Suprapubic skin (tissue), 4 donors: ENCODE measurements around the gene ACP5. TPM values are rescaled to one million over a fixed set of nuclear protein-coding genes. Genes with fewer than 3 reads are reported as not detected.

Experiments
- DNase-seq, 2 donors: peaks; one replicate each; pipeline ENCODE4 v3.0.0-alpha.2; 2019; ENCODE audit warnings: low spot score in 2 of 2
- H3K27ac ChIP-seq: fragments of 200-600 bp; sonication (generic); one replicate; pipeline ENCODE4 v1.5.1; 2019
- H3K27me3 ChIP-seq: fragments of 200-600 bp; sonication (generic); one replicate; pipeline ENCODE4 v1.5.1; 2019
- H3K36me3 ChIP-seq: fragments of 200-600 bp; sonication (generic); one replicate; pipeline ENCODE4 v1.5.1; 2019
- H3K4me1 ChIP-seq: fragments of 200-600 bp; sonication (generic); one replicate; pipeline ENCODE4 v1.5.1; 2019
- H3K4me3 ChIP-seq: fragments of 200-600 bp; sonication (generic); one replicate; pipeline ENCODE4 v1.5.1; 2019; ENCODE audit warnings: mild to moderate bottlenecking
- H3K9me3 ChIP-seq: fragments of 200-600 bp; sonication (generic); one replicate; pipeline ENCODE4 v1.5.1; 2019
- CTCF ChIP-seq, 2 donors: fragments of 200-600 bp in 1 of 2; fragments of 450-650 bp in 1 of 2; sonication (generic) in 1 of 2; IDR thresholded peaks; one replicate each; pipeline ENCODE4 v1.5.1; 2016 to 2019; ENCODE audit warnings: antibody characterized with exemption in 2 of 2, mild to moderate bottlenecking in 1 of 2, moderate library complexity in 1 of 2
- EP300 ChIP-seq: sonication (generic); formaldehyde crosslinking; IDR thresholded peaks from one replicate; pipeline ENCODE4 v1.6.1; 2017; ENCODE audit warnings: antibody characterized with exemption
- POLR2A ChIP-seq, 2 donors: fragments of 450-650 bp; IDR thresholded peaks; one replicate each; pipeline ENCODE4 v1.6.1; 2017; ENCODE audit warnings: antibody characterized with exemption in 2 of 2, mild to moderate bottlenecking in 2 of 2, moderate library complexity in 2 of 2
- POLR2AphosphoS5 ChIP-seq, 3 donors: sonication (generic); formaldehyde crosslinking; IDR thresholded peaks; one replicate each; pipeline ENCODE4 v1.6.1; 2017; ENCODE audit warnings: antibody characterized with exemption in 3 of 3
- WGBS: methylation state at CpG from one replicate; pipeline ENCODE4 v1.1.5; 2018; 5-methylcytosine and 5-hydroxymethylcytosine counted together
- total RNA-seq, 4 donors: library from RNA; depleted of rRNA; stranded (reverse); fragments of >200 nt; gene quantifications; one replicate each; pipeline ENCODE4 v1.1.0, GENCODE V29; 2016

Gene ACP5
- total RNA-seq, 4 donors from 2014 or later = 18.0 to 40.1 (median 32.8) TPM

GRCh38 chr19:11597202-11598102 is 20.0 kb upstream of the ACP5 start, which contains the start of gene ZNF627:
Gene ZNF627 (plus strand): TSS chr19:11597483. CDS start chr19:11597628, 145 bp downstream.
- H3K27ac ChIP-seq = peak within 1 kb of the TSS; percentile 88
- H3K4me1 ChIP-seq = peaks cover 11% of the 10 kb centered on the region
- peak; percentile 99 to 100 for DNase-seq
- WGBS = under 1% methylated on average over 16 of the region's 67 CpGs
- no peaks in the 10 kb centered on the region for H3K27me3 ChIP-seq
- H3K36me3 ChIP-seq = no peaks in the 10 kb centered on the region
- no peaks in the 10 kb centered on the region for H3K9me3 ChIP-seq
- peak within 1 kb of the TSS; percentile 97 for H3K4me3 ChIP-seq
- TF ChIP-seq EP300 = no peak
- peak; percentile 47 to 90 (median 66) for TF ChIP-seq POLR2AphosphoS5 (IDR thresholded peaks at IDR 0.05)
- peak; percentile 12 to 21 for TF ChIP-seq CTCF (IDR thresholded peaks at IDR 0.05)
- TF ChIP-seq POLR2A (IDR thresholded peaks at IDR 0.05) = peak in 1 of 2 donors; percentile 87

GRCh38 chr19:11596156-11596555 is 18.7 kb upstream of the ACP5 start:
- H3K27ac ChIP-seq = no peak overlapping the region
- WGBS = 89% methylated on average over 10 of the region's 10 CpGs
- no peaks in the 10 kb centered on the region for H3K27me3 ChIP-seq
- peaks cover 11% of the 10 kb centered on the region for H3K4me1 ChIP-seq
- H3K4me3 ChIP-seq = no peak overlapping the region
- TF ChIP-seq POLR2AphosphoS5 (IDR thresholded peaks at IDR 0.05) (no peak), POLR2A (IDR thresholded peaks at IDR 0.05) (no peak), CTCF (IDR thresholded peaks at IDR 0.05) (no peak), EP300 (no peak)
- H3K36me3 ChIP-seq = no peaks in the 10 kb centered on the region
- no peaks in the 10 kb centered on the region for H3K9me3 ChIP-seq
- no peak for DNase-seq

GRCh38 chr19:11594084-11594483 is 16.6 kb upstream of the ACP5 start:
- Histone ChIP-seq H3K4me1 (peaks cover 11% of the 10 kb centered on the region), H3K36me3 (no peaks in the 10 kb centered on the region), H3K27me3 (no peaks in the 10 kb centered on the region), H3K27ac (no peak overlapping the region), H3K4me3 (no peak overlapping the region), H3K9me3 (no peaks in the 10 kb centered on the region)
- no peak for TF ChIP-seq EP300
- TF ChIP-seq CTCF (IDR thresholded peaks at IDR 0.05) = no peak
- no peak for TF ChIP-seq POLR2AphosphoS5 (IDR thresholded peaks at IDR 0.05)
- TF ChIP-seq POLR2A (IDR thresholded peaks at IDR 0.05) = no peak
- no peak for DNase-seq
- WGBS = 87% methylated on average over 4 of the region's 4 CpGs

GRCh38 chr19:11587975-11588631 is 10.7 kb upstream of the ACP5 start:
- Histone ChIP-seq H3K4me1 (peaks cover 7% of the 10 kb centered on the region), H3K27ac (no peak overlapping the region), H3K4me3 (peak overlapping the region; percentile 12), H3K27me3 (no peaks in the 10 kb centered on the region), H3K36me3 (no peaks in the 10 kb centered on the region), H3K9me3 (no peaks in the 10 kb centered on the region)
- TF ChIP-seq EP300 = no peak
- no peak for DNase-seq
- 75% methylated on average over 11 of the region's 13 CpGs for WGBS

- Histone ChIP-seq H3K4me1 (peaks cover 7% of the 10 kb centered on the region), H3K9me3 (no peaks in the 10 kb centered on the region), H3K27me3 (no peaks in the 10 kb centered on the region), H3K27ac (no peak overlapping the region), H3K4me3 (peak overlapping the region; percentile 12), H3K36me3 (no peaks in the 10 kb centered on the region)
- no peak for TF ChIP-seq POLR2AphosphoS5 (IDR thresholded peaks at IDR 0.05)
- no peak for TF ChIP-seq POLR2A (IDR thresholded peaks at IDR 0.05)
- TF ChIP-seq EP300 = no peak
- TF ChIP-seq CTCF (IDR thresholded peaks at IDR 0.05) = peak; percentile 90 to 91
- WGBS = 3% methylated on average over 7 of the region's 7 CpGs
- peak; percentile 80 to 85 for DNase-seq
Measured at GRCh38 chr19:11587302-11587974, 10.0 kb upstream of the ACP5 start.
